ENCODE measurements around the gene IL17RA.

Gene IL17RA

DNA sequence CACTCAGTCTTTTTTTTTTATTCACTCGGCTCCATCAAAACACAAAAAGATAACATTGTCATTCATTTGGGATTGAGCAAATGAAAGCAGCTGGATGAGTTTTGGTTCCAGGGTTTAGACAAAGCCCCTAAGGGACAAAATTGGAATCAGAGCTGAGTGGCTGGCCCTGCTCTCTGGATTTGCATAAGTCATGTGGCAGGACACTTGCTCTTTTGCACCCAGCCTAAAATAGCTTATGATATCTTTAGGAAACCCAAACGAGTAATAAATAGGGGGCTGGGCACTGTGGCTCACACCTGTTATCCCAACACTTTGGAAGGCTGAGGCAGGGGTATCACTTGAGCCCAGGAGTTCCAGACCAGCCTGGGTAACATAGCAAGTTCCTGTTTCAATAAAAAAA, 47.3 kb downstream of the IL17RA start:
- no peak overlapping the region for H3K27ac ChIP-seq
- TF ChIP-seq ZFX (IDR thresholded peaks at IDR 0.05) (no peak), CTCF (conservative IDR thresholded peaks at IDR 0.05) (no peak)

- no peak overlapping the region for H3K27ac ChIP-seq
- TF ChIP-seq ZFX (IDR thresholded peaks at IDR 0.05), result no peak
- TF ChIP-seq CTCF (conservative IDR thresholded peaks at IDR 0.05), result no peak
Observed at GRCh38 chr22:17133137-17133536, 48.3 kb downstream of the IL17RA start.

- TF ChIP-seq CTCF (conservative IDR thresholded peaks at IDR 0.05), result no peak
- no peak for TF ChIP-seq ZFX (IDR thresholded peaks at IDR 0.05)
- no peak overlapping the region for H3K27ac ChIP-seq
Observed at GRCh38 chr22:17135153-17135760, 50.5 kb downstream of the IL17RA start.

DNA sequence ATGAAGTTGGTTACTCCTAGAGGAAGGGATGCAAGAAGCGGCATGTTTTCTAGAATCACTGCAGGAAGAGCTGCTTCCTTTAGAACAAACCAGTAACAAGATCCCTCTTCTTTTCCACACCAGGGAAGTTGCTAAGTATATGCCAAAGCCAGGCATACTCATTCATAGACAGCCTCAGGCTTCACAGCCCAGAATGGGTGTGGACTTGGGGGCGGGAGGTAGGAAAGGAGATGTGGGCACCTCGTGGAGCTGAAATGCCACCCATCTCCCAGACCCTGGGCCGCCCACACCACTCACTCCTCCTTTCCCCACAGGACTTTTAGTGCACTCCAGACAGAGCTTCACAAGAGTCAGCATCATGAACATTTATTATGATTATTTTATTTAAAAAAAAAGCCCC, 52.4 kb downstream of the IL17RA start:
- no peak overlapping the region for H3K27ac ChIP-seq
- TF ChIP-seq ZFX (IDR thresholded peaks at IDR 0.05), result no peak

GRCh38 chr22:17137861-17138425, 53.1 kb downstream of the IL17RA start:
- H3K27ac ChIP-seq, result no peak overlapping the region
- no peak for TF ChIP-seq ZFX (IDR thresholded peaks at IDR 0.05)
- no peak for TF ChIP-seq CTCF (conservative IDR thresholded peaks at IDR 0.05)

DNA sequence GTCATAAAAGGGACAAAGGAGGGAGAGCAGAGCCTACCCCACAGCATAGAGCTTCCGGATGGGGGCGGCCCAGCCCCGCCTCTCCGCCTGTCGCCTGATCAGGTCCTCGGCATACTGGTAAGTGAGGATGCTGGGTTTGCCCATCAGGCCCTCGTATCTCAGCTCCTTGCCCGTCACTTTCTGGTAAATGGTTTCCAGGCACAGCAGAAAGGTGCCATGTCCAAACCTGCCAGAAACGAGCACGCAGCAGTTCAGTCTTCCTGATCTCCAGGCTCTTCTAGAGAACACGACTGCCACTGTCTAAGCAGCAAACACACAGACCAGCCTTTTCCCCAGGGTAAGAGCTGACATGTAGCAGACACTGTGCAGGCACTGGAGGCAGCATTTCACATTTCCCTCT, 53.7 kb downstream of the IL17RA start:
- no peak for TF ChIP-seq CTCF (conservative IDR thresholded peaks at IDR 0.05)
- TF ChIP-seq ZFX (IDR thresholded peaks at IDR 0.05), result no peak

GRCh38 chr22:17140022-17140421, 55.2 kb downstream of the IL17RA start:
- no peak overlapping the region for H3K27ac ChIP-seq
- no peak for TF ChIP-seq CTCF (conservative IDR thresholded peaks at IDR 0.05)
- no peak for TF ChIP-seq ZFX (IDR thresholded peaks at IDR 0.05)

More for the DNA sequence above, 53.7 kb downstream of the IL17RA start:
- H3K27ac ChIP-seq, result no peak overlapping the region

All from C4-2B (cell line).